CD14-positive monocyte (primary cell): ENCODE results near the gene GPD2. TPM values are rescaled to one million over a fixed set of nuclear protein-coding genes. Genes with fewer than 3 reads are reported as not detected.

Experiments
- DNase-seq, 3 donors: peaks; one replicate each; pipeline ENCODE4 v3.0.0-alpha.2; 2011 to 2022
- H2AFZ ChIP-seq: 2 replicates; pipeline ENCODE4 v1.6.0; 2012; ENCODE audit warnings: mild to moderate bottlenecking, low read depth, low read length, inconsistent platforms; ENCODE audit not compliant: insufficient read depth, poor library complexity, severe bottlenecking
- H3K27ac ChIP-seq, 2 donors: 1 replicate in 1 of 2; 2 replicates in 1 of 2; pipeline ENCODE4 v1.5.1; 2012 to 2013; ENCODE audit warnings: low read length in 2 of 2, control low read depth in 1 of 2, inconsistent platforms in 1 of 2, low read depth in 1 of 2, mild to moderate bottlenecking in 1 of 2
- H3K27me3 ChIP-seq, 2 donors: one replicate each; pipeline versions ENCODE4 v1.6.0 to v1.6.1; 2011 to 2013; ENCODE audit warnings: low read length in 2 of 2; ENCODE audit not compliant: control insufficient read depth in 2 of 2, insufficient read depth in 2 of 2
- H3K36me3 ChIP-seq, 2 donors: replicated peaks in 1 of 2; 1 replicate in 1 of 2; 2 replicates in 1 of 2; pipeline versions ENCODE4 v1.5.1 to v1.6.1; 2012 to 2013; ENCODE audit warnings: low read length in 2 of 2, control low read depth in 1 of 2, inconsistent platforms in 1 of 2, mild to moderate bottlenecking in 1 of 2; ENCODE audit not compliant: insufficient read depth in 2 of 2, control insufficient read depth in 1 of 2
- H3K4me1 ChIP-seq, 2 donors: 1 replicate in 1 of 2; 2 replicates in 1 of 2; pipeline versions ENCODE4 v1.5.1 to v1.6.1; 2012 to 2013; ENCODE audit warnings: low read length in 2 of 2, control low read depth in 1 of 2, inconsistent platforms in 1 of 2, mild to moderate bottlenecking in 1 of 2, moderate library complexity in 1 of 2; ENCODE audit not compliant: insufficient read depth in 2 of 2, control insufficient read depth in 1 of 2
- H3K4me2 ChIP-seq: replicated peaks from 2 replicates; pipeline ENCODE3; 2012; ENCODE audit warnings: low read length, moderate library complexity, mild to moderate bottlenecking; ENCODE audit not compliant: poor library complexity, severe bottlenecking; ENCODE audit errors: extremely low read depth
- H3K4me3 ChIP-seq, 3 experiments: fragments of 200-600 bp in 1 of 3; sonication (generic) in 1 of 3; replicated peaks in 1 of 3; 1 replicate in 2 of 3; 2 replicates in 1 of 3; pipeline ENCODE4 v1.5.1; 2011 to 2013; ENCODE audit warnings: low read length in 3 of 3, mild to moderate bottlenecking in 3 of 3, control low read depth in 2 of 3, low read depth in 2 of 3, inconsistent platforms in 1 of 3, moderate library complexity in 1 of 3
- H3K79me2 ChIP-seq: 2 replicates; pipeline ENCODE4 v1.6.0; 2012; ENCODE audit warnings: mild to moderate bottlenecking, control low read depth, inconsistent platforms, low read length, moderate library complexity; ENCODE audit not compliant: insufficient read depth
- H3K9ac ChIP-seq: 2 replicates; pipeline ENCODE4 v1.6.0; 2017; ENCODE audit warnings: low read length, mild to moderate bottlenecking; ENCODE audit not compliant: insufficient read depth, poor library complexity, severe bottlenecking
- H3K9me3 ChIP-seq, 2 donors: replicated peaks in 1 of 2; 1 replicate in 1 of 2; 2 replicates in 1 of 2; pipeline versions ENCODE4 v1.5.1 to v1.6.1; 2012 to 2013; ENCODE audit warnings: low read length in 2 of 2, control low read depth in 1 of 2; ENCODE audit not compliant: control insufficient read depth in 1 of 2, insufficient read depth in 1 of 2
- H4K20me1 ChIP-seq: 2 replicates; pipeline ENCODE4 v1.6.0; 2012; ENCODE audit warnings: mild to moderate bottlenecking, low read length, control low read depth, moderate library complexity; ENCODE audit not compliant: insufficient read depth
- H3K27ac Mint-ChIP-seq, 7 donors: one replicate each; pipeline ENCODE4 v1.8.0; 2020; ENCODE audit warnings: mild to moderate bottlenecking in 7 of 7, mixed read lengths in 7 of 7, moderate library complexity in 6 of 7, inconsistent platforms in 2 of 7
- H3K27me3 Mint-ChIP-seq, 3 donors: one replicate each; pipeline ENCODE4 v1.8.0; 2021 to 2022; ENCODE audit warnings: low read depth in 3 of 3, mild to moderate bottlenecking in 3 of 3, mixed read lengths in 3 of 3, moderate library complexity in 3 of 3, inconsistent platforms in 1 of 3
- H3K36me3 Mint-ChIP-seq, 2 donors: one replicate each; pipeline ENCODE4 v1.8.0; 2020; ENCODE audit warnings: mixed read lengths in 2 of 2, inconsistent platforms in 1 of 2, mild to moderate bottlenecking in 1 of 2
- H3K4me1 Mint-ChIP-seq: one replicate; pipeline ENCODE4 v1.8.0; 2020; ENCODE audit warnings: mild to moderate bottlenecking, mixed read lengths
- H3K4me3 Mint-ChIP-seq, 2 donors: one replicate each; pipeline ENCODE4 v1.8.0; 2020; ENCODE audit warnings: mild to moderate bottlenecking in 2 of 2, mixed read lengths in 2 of 2, moderate library complexity in 1 of 2
- H3K9me3 Mint-ChIP-seq, 7 donors: one replicate each; pipeline ENCODE4 v1.8.0; 2020 to 2022; ENCODE audit warnings: mixed read lengths in 7 of 7, mild to moderate bottlenecking in 6 of 7, moderate library complexity in 6 of 7, inconsistent platforms in 2 of 7
- CTCF ChIP-seq: fragments of 200-600 bp; IDR thresholded peaks from one replicate; pipeline ENCODE4 v1.8.0; 2022; ENCODE audit warnings: antibody characterized with exemption, mild to moderate bottlenecking
- WGBS: methylation state at CpG from one replicate; pipeline ENCODE4 v1.1.5; 2013; ENCODE audit warnings: missing lambda C conversion rate; ENCODE audit not compliant: insufficient coverage; 5-methylcytosine and 5-hydroxymethylcytosine counted together
- intact Hi-C, 2 donors: fragments of 100-400 bp; cut with micrococcal nuclease; formaldehyde crosslinking; loops; one replicate each; pipeline versions ENCODE4 v1.15.0 to v1.15.1; 2023
- polyA plus RNA-seq, 3 donors: library from polyadenylated mRNA; depleted of rRNA in 1 of 3; unstranded in 2 of 3; stranded (reverse) in 1 of 3; fragments of 300-500 nt in 2 of 3; fragments of >200 nt in 1 of 3; fragmentation: Illumina TruSeq in 2 of 3; gene quantifications; 1 replicate in 2 of 3; 2 replicates in 1 of 3; pipeline ENCODE4 v1.2.3, GENCODE V29; 2012 to 2021

GPD2 gene
- polyA plus RNA-seq, 3 donors = 13.4 to 17.1 (median 14.5) TPM

GRCh38 chr2:156421851-156422250, 14.3 kb upstream of the GPD2 start:
- H3K4me3 ChIP-seq = no peak overlapping the region
- H3K9me3 ChIP-seq = no peaks in the 10 kb centered on the region
- H3K4me1 ChIP-seq = peaks cover under 1 to 2% of the 10 kb centered on the region in 2 donors
- peaks cover 0 to 7% (median 4%) of the 10 kb centered on the region in 7 donors for H3K9me3 Mint-ChIP-seq
- intact Hi-C loops = no loop called here
- H3K9ac ChIP-seq = no peak overlapping the region
- no peak overlapping the region for H3K4me2 ChIP-seq
- H3K27ac Mint-ChIP-seq = peak overlapping the region in 1 of 7 donors; percentile 27
- H3K27ac ChIP-seq = no peak overlapping the region
- TF ChIP-seq CTCF = no peak
- H3K36me3 Mint-ChIP-seq = no peaks in the 10 kb centered on the region
- no peaks in the 10 kb centered on the region for H3K36me3 ChIP-seq
- WGBS = no CpG with 5 or more reads among the region's 1 CpG
- H3K4me1 Mint-ChIP-seq = peaks cover 3% of the 10 kb centered on the region
- H3K79me2 ChIP-seq = no peaks in the 10 kb centered on the region
- no peaks in the 10 kb centered on the region for H3K27me3 ChIP-seq
- H3K4me3 Mint-ChIP-seq = no peak overlapping the region
- DNase-seq = no peak
- no peak overlapping the region for H2AFZ ChIP-seq
- H3K27me3 Mint-ChIP-seq = peaks cover 1 to 5% (median 2%) of the 10 kb centered on the region in 3 donors
- no peaks in the 10 kb centered on the region for H4K20me1 ChIP-seq

- H4K20me1 ChIP-seq = no peaks in the 10 kb centered on the region
- no peaks in the 10 kb centered on the region for H3K27me3 ChIP-seq
- no peak overlapping the region for H3K4me2 ChIP-seq
- Mint-ChIP-seq H3K9me3 (peaks cover 0 to 7% (median 4%) of the 10 kb centered on the region in 7 donors), H3K4me3 (no peak overlapping the region), H3K36me3 (no peaks in the 10 kb centered on the region), H3K4me1 (peaks cover 5% of the 10 kb centered on the region), H3K27me3 (peaks cover 0 to 5% (median 1%) of the 10 kb centered on the region in 3 donors), H3K27ac (no peak overlapping the region)
- no peak for DNase-seq
- TF ChIP-seq CTCF = no peak
- H3K79me2 ChIP-seq = no peaks in the 10 kb centered on the region
- H3K4me1 ChIP-seq = peaks cover 3 to 5% of the 10 kb centered on the region in 2 donors
- H3K27ac ChIP-seq = no peak overlapping the region
- intact Hi-C loops = no loop called here
- no peaks in the 10 kb centered on the region for H3K36me3 ChIP-seq
- H3K9me3 ChIP-seq = no peaks in the 10 kb centered on the region
- no peak overlapping the region for H2AFZ ChIP-seq
- H3K4me3 ChIP-seq = no peak overlapping the region
- WGBS = no CpG with 5 or more reads among the region's 8 CpGs
- no peak overlapping the region for H3K9ac ChIP-seq
Measured at GRCh38 chr2:156423674-156424282, 12.4 kb upstream of the GPD2 start.
